Left renal pelvis (tissue), 4 donors: ENCODE data around the gene AKAP12. TPM values are rescaled to one million over a fixed set of nuclear protein-coding genes. Genes with fewer than 3 reads are reported as not detected.

Experiments used
- DNase-seq, 4 donors: peaks; one replicate each; pipeline ENCODE4 v3.0.0-alpha.2; 2013; ENCODE audit warnings: low read depth in 4 of 4, low spot score in 3 of 4
- polyA plus RNA-seq, 4 donors: library from polyadenylated mRNA; unstranded; fragments of 120-200 nt; gene quantifications; one replicate each; pipeline ENCODE4 v1.2.1, GENCODE V29; 2013; ENCODE audit not compliant: insufficient read length in 4 of 4

The AKAP12 gene
- polyA plus RNA-seq, 4 donors = 117 to 259 (median 195) TPM

DNA sequence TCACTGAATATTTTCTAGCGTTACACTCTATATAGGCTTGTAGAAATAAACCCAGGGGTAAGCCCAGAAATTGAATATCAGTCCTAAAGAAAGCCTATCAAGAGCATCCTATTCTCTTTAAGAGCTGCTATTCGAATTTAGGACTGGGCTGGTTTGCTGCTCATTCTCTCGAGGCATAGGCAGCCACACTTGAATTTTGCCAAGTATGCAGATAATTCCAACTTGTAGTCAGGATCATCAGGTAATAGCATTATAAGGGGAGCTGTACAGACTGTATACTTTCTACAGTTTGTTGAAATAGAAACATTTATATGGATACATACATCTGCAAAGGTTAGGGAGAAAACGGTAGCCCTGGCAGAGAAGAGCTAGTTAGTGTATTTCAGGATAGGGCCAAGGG, 153.6 kb downstream of the AKAP12 start:
- DNase-seq = no peak

DNA sequence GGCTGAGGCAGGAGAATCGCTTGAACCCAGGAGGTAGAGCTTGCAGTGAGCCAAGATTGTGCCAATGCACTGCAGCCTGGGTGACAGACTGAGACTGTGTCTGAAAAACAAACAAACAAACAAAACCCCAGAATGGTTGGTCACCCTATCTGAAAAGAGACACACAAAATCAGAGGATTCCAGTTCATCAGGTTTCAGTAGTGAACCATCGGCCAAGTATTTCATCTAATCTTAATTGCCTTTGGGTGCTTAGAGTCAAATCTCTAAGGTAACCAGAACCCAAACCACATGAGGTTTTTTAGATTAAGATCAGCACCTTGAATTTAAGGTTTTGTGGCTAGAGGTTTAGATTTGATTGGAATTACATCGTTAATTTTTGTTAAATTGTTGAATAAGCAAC, 159.9 kb downstream of the AKAP12 start:
- no peak for DNase-seq

DNA sequence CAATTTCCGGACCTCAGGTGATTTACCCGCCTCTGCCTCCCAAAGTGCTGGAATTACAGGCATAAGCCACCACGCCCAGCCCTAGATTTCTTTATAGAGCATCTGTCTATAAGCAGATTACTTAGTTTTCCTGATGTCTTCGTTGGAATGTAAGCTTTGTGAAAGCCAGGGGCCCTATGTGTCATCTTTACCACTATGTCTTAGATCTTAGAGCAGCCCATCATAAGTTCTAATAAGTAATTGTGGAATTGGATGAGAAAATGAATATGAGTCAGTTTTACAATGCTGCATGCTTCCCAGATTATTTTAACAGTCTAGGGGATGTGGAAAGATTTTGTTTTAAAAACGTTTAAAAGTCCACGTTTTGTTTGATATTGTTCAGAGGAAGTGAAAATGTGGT, 160.7 kb downstream of the AKAP12 start:
- no peak for DNase-seq

- DNase-seq = no peak
These were observed 162.5 kb downstream of the AKAP12 start for GRCh38 chr6:151402228-151402627.

DNA sequence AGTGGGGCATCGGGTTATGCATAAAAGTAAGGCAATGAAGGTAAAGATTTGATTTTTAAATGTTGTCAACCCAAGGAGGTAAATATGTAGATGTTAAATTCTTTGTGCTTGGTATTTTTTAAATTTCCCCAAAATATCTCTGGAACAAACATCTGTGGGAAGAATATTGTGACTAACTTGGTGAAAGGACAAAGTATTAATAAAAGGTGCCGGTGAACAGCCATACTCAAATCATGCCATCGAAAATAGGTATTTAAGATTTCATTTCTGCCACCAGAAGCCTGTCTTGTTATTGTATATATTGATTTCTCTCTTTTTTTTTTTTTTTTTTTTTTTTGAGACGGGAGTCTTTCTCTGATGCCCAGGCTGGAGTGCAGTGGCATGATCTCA, 164.1 kb downstream of the AKAP12 start:
- no peak for DNase-seq

Other genes starting within 250 kb of the AKAP12 start
- 10 to 100 TPM; 16.4 to 21.4 (median 17.5) TPM for gene ZBTB2, start 151.6 kb downstream of the AKAP12 start, polyA plus RNA-seq
- 10 to 100 TPM; 19.7 to 60.7 (median 38.1) TPM for gene RMND1, start 212.2 kb downstream of the AKAP12 start, polyA plus RNA-seq